Mesenteric fat pad (tissue), 1 donor: ENCODE measurements around the gene EXD1. TPM values are rescaled to one million over a fixed set of nuclear protein-coding genes. Genes with fewer than 3 reads are reported as not detected.
A peak's percentile ranks its signal among the peaks of the same experiment; 100 is the strongest.
"Not testable (repeated sequence)": the region's sequence is repeated elsewhere in the genome, so short reads cannot be mapped to it uniquely, and the experiment has no call there.

ENCODE experiments used
- DNase-seq: peaks from one replicate; pipeline ENCODE4 v3.0.0-alpha.2; 2020; ENCODE audit warnings: low spot score
- total RNA-seq: library from RNA; stranded (reverse); fragmentation: NEBNext Ultra II Directional; extraction: Animal tissue kit (Norgen Biotek cat#: 25700); gene quantifications from one replicate; pipeline ENCODE4 v1.2.1, GENCODE V29; 2021
- donor health status: DM: yes; HTN: yes; CAD: no.

EXD1 gene
- total RNA-seq, 1 donor from 2014 or later: not detected

GRCh38 chr15:41150279-41150678 is 80.3 kb downstream of the EXD1 start:
- no peak for DNase-seq

GRCh38 chr15:41148065-41148464 is 82.5 kb downstream of the EXD1 start:
- DNase-seq: no peak

DNA sequence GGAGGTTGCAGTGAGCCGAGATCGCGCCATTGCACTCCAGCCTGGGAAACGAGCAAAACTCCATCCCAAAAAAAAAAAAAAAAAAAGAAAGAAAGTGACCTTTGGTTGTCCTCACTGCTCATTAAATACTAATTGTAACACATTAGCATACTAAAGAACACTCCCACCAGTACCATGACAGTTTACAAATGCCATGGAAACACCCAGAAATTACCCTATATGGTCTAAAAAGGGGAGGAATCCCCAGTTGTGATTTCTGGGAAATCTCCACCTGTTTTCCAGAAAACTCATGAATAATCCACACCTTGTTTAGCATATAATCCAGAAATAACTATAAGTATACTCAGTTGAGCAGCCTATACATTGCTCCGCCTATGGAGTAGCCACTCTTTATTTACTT is 90.9 kb downstream of the EXD1 start:
- DNase-seq: no peak

GRCh38 chr15:41139112-41139511 is 91.4 kb downstream of the EXD1 start:
- peak; percentile 51 for DNase-seq

GRCh38 chr15:41135580-41135979 is 95.0 kb downstream of the EXD1 start:
- not testable (repeated sequence) for DNase-seq

DNA sequence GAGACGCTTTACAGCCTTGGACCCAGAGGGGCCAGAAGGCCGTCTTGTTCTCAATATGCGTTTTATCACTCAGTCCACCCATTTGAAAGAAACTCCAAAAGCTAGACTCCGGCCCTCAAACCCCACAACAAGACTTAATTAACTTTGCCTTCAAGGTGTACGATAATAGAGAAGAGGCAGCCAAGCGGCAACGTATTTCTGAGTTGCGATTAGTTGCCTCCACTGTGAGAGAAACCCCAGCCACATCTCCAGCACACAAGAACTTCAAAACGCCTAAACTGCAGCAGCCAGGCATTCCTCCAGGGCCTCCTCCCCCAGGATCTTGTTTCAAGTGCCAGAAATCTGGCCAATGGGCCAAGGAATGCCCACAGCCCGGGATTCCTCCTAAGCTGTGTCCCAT is 97.1 kb downstream of the EXD1 start:
- DNase-seq: no peak

Other genes starting within 250 kb of the EXD1 start
- gene INO80, start 114.5 kb downstream of the EXD1 start, total RNA-seq: 27.2 TPM
- gene CHP1, start 511 bp upstream of the EXD1 start, total RNA-seq: 128 TPM
- not detected for gene OIP5, start 101.8 kb upstream of the EXD1 start, total RNA-seq
- gene NUSAP1, start 102.1 kb upstream of the EXD1 start, total RNA-seq: 1.6 TPM
- 13.8 TPM for gene NDUFAF1, start 171.7 kb upstream of the EXD1 start, total RNA-seq
- 26.8 TPM for gene RTF1, start 186.3 kb upstream of the EXD1 start, total RNA-seq